Endothelial cell of umbilical vein (primary cell): ENCODE data around the gene ECE2. TPM values are rescaled to one million over a fixed set of nuclear protein-coding genes. Genes with fewer than 3 reads are reported as not detected.

Experiments
- BruUV-seq: library from RNA; stranded (reverse); fragments of 400-500 nt; replicated peaks from 2 replicates; lab custom pipeline; 2021; lab: Mats Ljungman, UMichigan
- CTCF ChIA-PET: fragments of 300-600, 350-600 bp; sonication (Branson Sonifier 250); formaldehyde crosslinking; loops from one replicate; lab custom pipeline; 2021; ENCODE audit warnings: antibody characterized with exemption, inconsistent platforms; lab: Charles Lee
- POLR2A ChIA-PET: fragments of 300-600, 350-600 bp; sonication (Branson Sonifier 250); formaldehyde crosslinking; loops from one replicate; lab custom pipeline; 2021; ENCODE audit warnings: antibody characterized with exemption, inconsistent platforms; lab: Charles Lee
- DNase-seq: peaks from one replicate; pipeline ENCODE4 v3.0.0-alpha.2; 2011; ENCODE audit warnings: low read depth, low spot score
- FAIRE-seq: peaks from 2 replicates; lab custom pipeline; 2011; peaks lifted over from hg19 to GRCh38; lab: Jason Lieb, UNC
- H2AFZ ChIP-seq: 2 replicates; pipeline ENCODE4 v1.6.0; 2012; ENCODE audit warnings: low read depth, low read length, control low read depth, inconsistent platforms
- H3K27ac ChIP-seq: 2 replicates; pipeline ENCODE4 v1.5.1; 2011; ENCODE audit warnings: low read depth, mild to moderate bottlenecking, control low read depth, low read length, moderate library complexity; ENCODE audit not compliant: insufficient read depth
- H3K27me3 ChIP-seq, 2 experiments: 2 replicates each; pipeline versions ENCODE4 v1.6.0 to v1.6.1; 2011; ENCODE audit warnings: low read length in 2 of 2, mixed read lengths in 1 of 2; ENCODE audit not compliant: control insufficient read depth in 2 of 2, insufficient read depth in 2 of 2
- H3K36me3 ChIP-seq, 2 experiments: 2 replicates in 1 of 2; 3 replicates in 1 of 2; pipeline ENCODE4 v1.5.1; 2011; ENCODE audit warnings: low read length in 2 of 2, mild to moderate bottlenecking in 1 of 2, moderate library complexity in 1 of 2; ENCODE audit not compliant: control insufficient read depth in 2 of 2, insufficient read depth in 2 of 2; ENCODE audit errors: extremely low read depth in 1 of 2
- H3K4me1 ChIP-seq: 3 replicates; pipeline ENCODE4 v1.5.1; 2011; ENCODE audit warnings: mild to moderate bottlenecking, low read length; ENCODE audit not compliant: control insufficient read depth, insufficient read depth; ENCODE audit errors: extremely low read depth
- H3K4me2 ChIP-seq: 2 replicates; pipeline ENCODE4 v1.6.1; 2011; ENCODE audit warnings: low read length, control low read depth, mixed read lengths; ENCODE audit not compliant: insufficient read depth
- H3K4me3 ChIP-seq, 3 experiments: fragments of 200-600 bp in 1 of 3; sonication (generic), shearing (Covaris generic) in 1 of 3; replicated peaks in 1 of 3; 2 replicates each; pipeline ENCODE4 v1.5.1; 2011 to 2016; ENCODE audit warnings: control low read depth in 3 of 3, low read length in 3 of 3, mild to moderate bottlenecking in 2 of 3, inconsistent platforms in 1 of 3, low read depth in 1 of 3, moderate library complexity in 1 of 3; ENCODE audit not compliant: insufficient read depth in 1 of 3
- H3K79me2 ChIP-seq: 2 replicates; pipeline ENCODE4 v1.6.0; 2012; ENCODE audit warnings: low read length, inconsistent platforms; ENCODE audit not compliant: control insufficient read depth, insufficient read depth
- H3K9ac ChIP-seq: replicated peaks from 2 replicates; pipeline ENCODE3; 2011; ENCODE audit warnings: low read length, control low read depth; ENCODE audit not compliant: insufficient read depth; ENCODE audit errors: extremely low read depth
- H3K9me1 ChIP-seq: replicated peaks from 3 replicates; pipeline ENCODE4 v1.6.0; 2011; ENCODE audit warnings: mild to moderate bottlenecking, low read length; ENCODE audit not compliant: control insufficient read depth, insufficient read depth; ENCODE audit errors: extremely low read depth
- H3K9me3 ChIP-seq: replicated peaks from 2 replicates; pipeline ENCODE4 v1.5.1; 2012; ENCODE audit warnings: low read length, inconsistent platforms; ENCODE audit not compliant: control insufficient read depth, insufficient read depth
- H4K20me1 ChIP-seq: replicated peaks from 2 replicates; pipeline ENCODE3; 2011; ENCODE audit warnings: mild to moderate bottlenecking, low read length; ENCODE audit not compliant: control insufficient read depth, insufficient read depth; ENCODE audit errors: extremely low read depth
- CTCF ChIP-seq, 2 donors: IDR thresholded peaks; 1 replicate in 1 of 2; 2 replicates in 1 of 2; pipeline ENCODE4 v1.5.1; 2011; ENCODE audit warnings: low read length in 2 of 2, mild to moderate bottlenecking in 2 of 2, moderate library complexity in 2 of 2, control low read depth in 1 of 2, inconsistent platforms in 1 of 2, low read depth in 1 of 2; ENCODE audit not compliant: insufficient read depth in 1 of 2; ENCODE audit errors: extremely low read depth in 1 of 2
- EZH2 ChIP-seq: IDR thresholded peaks from 2 replicates; pipeline ENCODE4 v1.6.1; 2012; ENCODE audit warnings: borderline replicate concordance, low read depth, mild to moderate bottlenecking, moderate library complexity, low read length, inconsistent platforms; ENCODE audit not compliant: severe bottlenecking
- FOS ChIP-seq: IDR thresholded peaks from 2 replicates; pipeline ENCODE4 v1.6.1; 2011; ENCODE audit warnings: mild to moderate bottlenecking, low read length, moderate library complexity, borderline replicate concordance; ENCODE audit not compliant: insufficient read depth
- GATA2 ChIP-seq: IDR thresholded peaks from 2 replicates; pipeline ENCODE4 v1.7.0; 2011; ENCODE audit warnings: low read depth, mild to moderate bottlenecking, moderate library complexity, mixed read lengths, low read length; ENCODE audit not compliant: insufficient read length, insufficient read depth
- JUN ChIP-seq: IDR thresholded peaks from 2 replicates; pipeline ENCODE4 v1.6.1; 2011; ENCODE audit warnings: borderline replicate concordance, low read depth; ENCODE audit not compliant: insufficient read length, insufficient read depth
- MAX ChIP-seq: IDR thresholded peaks from 2 replicates; pipeline ENCODE4 v1.6.1; 2011; ENCODE audit not compliant: insufficient read depth, insufficient read length
- MYC ChIP-seq: IDR thresholded peaks from one replicate; pipeline ENCODE4 v1.6.1; 2011; ENCODE audit warnings: mild to moderate bottlenecking, low read depth, low read length
- POLR2A ChIP-seq: IDR thresholded peaks from 2 replicates; pipeline ENCODE4 v1.6.1; 2012; ENCODE audit warnings: low read depth, mild to moderate bottlenecking, control low read depth, low read length
- POLR2AphosphoS5 ChIP-seq: IDR thresholded peaks from 2 replicates; pipeline ENCODE4 v1.6.1; 2012; ENCODE audit warnings: low read depth, mild to moderate bottlenecking, control low read depth, low read length, moderate library complexity; ENCODE audit not compliant: insufficient read depth
- dilution Hi-C: fragments of 300-500 bp; cut with MboI; formaldehyde crosslinking; loops from one replicate; pipeline ENCODE4 v1.15.0; 2019; ENCODE audit warnings: low sequenced_read_pairs; ENCODE audit not compliant: extremely low pct_ligation_motif_present
- intact Hi-C: fragments of 100-400 bp; cut with micrococcal nuclease; formaldehyde crosslinking; loops from one replicate; pipeline ENCODE4 v1.10.0; 2022
- polyA plus RNA-seq, 4 experiments: library from polyadenylated mRNA; depleted of rRNA in 3 of 4; stranded (reverse) in 3 of 4; unstranded in 1 of 4; fragments of >200 nt; gene quantifications; 2 replicates each; pipeline versions ENCODE4 v1.2.1 to v1.2.3, GENCODE V29; 2011 to 2012; ENCODE audit warnings: missing spikeins in 1 of 4
- total RNA-seq: library from RNA; stranded (reverse); gene quantifications from 2 replicates; pipeline ENCODE4 v1.2.3, GENCODE V29; 2021

Gene ECE2
- total and polyA plus RNA-seq, 2 donors (not counting 3 experiments of a cell fraction or from before 2014, with no cell fraction given): not detected

GRCh38 chr3:184334470-184335158, 58.8 kb downstream of the ECE2 start:
- no peak for TF ChIP-seq EZH2
- no peak for TF ChIP-seq MYC
- TF ChIP-seq POLR2A: no peak
- TF ChIP-seq CTCF (IDR thresholded peaks at IDR 0.05; ENCODE audit: extremely low read depth in 1 of 2, insufficient read depth in 1 of 2, low read depth in 1 of 2, low read length in 2 of 2): no peak
- peak; percentile 23 for TF ChIP-seq POLR2AphosphoS5
- peak; percentile 96 for TF ChIP-seq GATA2
- TF ChIP-seq MAX: no peak
- TF ChIP-seq JUN: peak; percentile 59
- peak; percentile 82 for TF ChIP-seq FOS
- peaks cover 21 to 25% of the 10 kb centered on the region in 2 experiments for H3K36me3 ChIP-seq
- H3K9ac ChIP-seq: peak overlapping the region; percentile 81
- CTCF ChIA-PET: no interaction called here
- H4K20me1 ChIP-seq: no peaks in the 10 kb centered on the region
- no peak overlapping the region for H3K4me3 ChIP-seq
- peaks cover 75% of the 10 kb centered on the region for H3K4me1 ChIP-seq
- intact Hi-C loops (loop anchor here (10.0 kb wide), 1 partner anchor 1600 kb away; the partner anchor contains the start of gene TRA2B), dilution Hi-C loops (no loop called here)
- peak overlapping the region; percentile 99 for H3K27ac ChIP-seq
- H3K9me1 ChIP-seq: no peaks in the 10 kb centered on the region
- H2AFZ ChIP-seq: no peak overlapping the region
- POLR2A ChIA-PET: no interaction called here
- H3K27me3 ChIP-seq: no peaks in the 10 kb centered on the region
- H3K79me2 ChIP-seq: peaks cover 38% of the 10 kb centered on the region
- FAIRE-seq: peak; percentile 95
- H3K9me3 ChIP-seq: no peaks in the 10 kb centered on the region
- H3K4me2 ChIP-seq: no peak overlapping the region
- BruUV-seq: TSS peak; percentile 69
- DNase-seq: peak; percentile 53
